IPS-18a (cell line): ENCODE data around the gene RTKN2.

Source experiments
- H3K27ac ChIP-seq: one replicate; pipeline ENCODE4 v1.5.1; 2013; ENCODE audit warnings: low read length
- H3K27me3 ChIP-seq: one replicate; pipeline ENCODE4 v1.6.1; 2013; ENCODE audit warnings: mild to moderate bottlenecking, low read length; ENCODE audit not compliant: control insufficient read depth, insufficient read depth
- H3K36me3 ChIP-seq: one replicate; pipeline ENCODE4 v1.6.1; 2013; ENCODE audit warnings: low read depth, low read length; ENCODE audit not compliant: control insufficient read depth
- H3K4me1 ChIP-seq: one replicate; pipeline ENCODE4 v1.6.1; 2013; ENCODE audit warnings: low read depth, low read length; ENCODE audit not compliant: control insufficient read depth
- H3K4me3 ChIP-seq: one replicate; pipeline ENCODE4 v1.5.1; 2013; ENCODE audit warnings: low read length
- H3K9ac ChIP-seq: one replicate; pipeline ENCODE4 v1.6.1; 2013; ENCODE audit warnings: mild to moderate bottlenecking, low read length, moderate library complexity
- H3K9me3 ChIP-seq: one replicate; pipeline ENCODE4 v1.6.1; 2013; ENCODE audit warnings: low read depth, low read length; ENCODE audit not compliant: control insufficient read depth

Gene RTKN2

DNA sequence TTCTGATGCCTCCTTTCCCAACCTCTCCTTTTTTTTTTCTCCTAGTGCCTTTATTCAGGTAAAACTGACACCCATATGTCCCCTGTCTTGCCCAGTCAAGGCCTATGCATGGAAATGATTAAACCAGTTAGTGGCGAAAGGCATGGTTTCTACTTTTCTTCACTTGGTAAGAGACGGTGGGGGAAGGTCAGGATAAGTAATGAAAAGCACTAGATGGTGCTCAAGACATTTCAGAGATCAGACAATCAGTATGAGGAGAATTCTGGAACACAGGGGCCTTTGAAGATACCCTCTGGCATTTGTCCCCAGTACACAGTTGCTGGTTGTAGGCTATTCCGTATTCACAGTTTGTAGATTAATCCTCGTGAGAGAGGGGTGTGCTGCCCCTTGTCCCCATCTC lies 121.2 kb downstream of the RTKN2 start:
- Histone ChIP-seq H3K9me3 (no peaks in the 10 kb centered on the region), H3K4me3 (no peak overlapping the region), H3K27ac (no peak overlapping the region), H3K27me3 (no peaks in the 10 kb centered on the region), H3K36me3 (no peaks in the 10 kb centered on the region), H3K9ac (no peak overlapping the region), H3K4me1 (no peaks in the 10 kb centered on the region)

- H3K4me1 ChIP-seq, result no peaks in the 10 kb centered on the region
- no peak overlapping the region for H3K9ac ChIP-seq
- no peaks in the 10 kb centered on the region for H3K36me3 ChIP-seq
- H3K27ac ChIP-seq, result no peak overlapping the region
- H3K27me3 ChIP-seq, result no peaks in the 10 kb centered on the region
- no peak overlapping the region for H3K4me3 ChIP-seq
- H3K9me3 ChIP-seq, result peaks cover 4% of the 10 kb centered on the region
These were observed 131.7 kb downstream of the RTKN2 start for GRCh38 chr10:62136931-62137330.

DNA sequence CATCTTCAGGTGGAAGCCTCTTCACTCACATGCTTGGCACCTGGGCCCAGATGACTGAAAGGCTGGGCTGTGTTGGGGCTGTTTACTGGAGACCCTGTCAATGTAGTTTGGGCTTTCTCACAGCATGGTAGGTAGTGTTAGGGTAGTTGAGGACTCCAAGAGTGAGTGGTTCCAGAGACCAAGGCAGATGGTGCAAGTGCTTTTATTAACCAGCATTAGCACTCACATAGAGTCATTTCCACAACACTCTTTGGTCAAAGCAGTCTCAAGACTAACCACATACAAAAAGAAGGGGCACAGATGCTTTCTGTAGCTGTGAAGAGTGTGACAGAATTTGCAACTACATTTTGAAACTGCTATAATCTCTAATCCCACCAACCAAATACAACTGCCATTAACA lies 135.0 kb downstream of the RTKN2 start:
- Histone ChIP-seq H3K27me3 (no peaks in the 10 kb centered on the region), H3K9ac (no peak overlapping the region), H3K27ac (no peak overlapping the region), H3K36me3 (no peaks in the 10 kb centered on the region), H3K4me3 (no peak overlapping the region), H3K4me1 (no peaks in the 10 kb centered on the region), H3K9me3 (peaks cover 6% of the 10 kb centered on the region)
